Activated naive CD8-positive, alpha-beta T cell treated with anti-CD3 and anti-CD28 coated beads, Interleukin-2, amount 10 ng/mL, durations not matched to agents 7 days and 5 days (primary cell): ENCODE results near the gene TCEANC2. TPM values are rescaled to one million over a fixed set of nuclear protein-coding genes. Genes with fewer than 3 reads are reported as not detected.

Source experiments
- ATAC-seq: fragments of 150-1000 bp; cut with Tn5 transposase; one replicate; pipeline ENCODE4 v1.10.0; 2021; ENCODE audit warnings: low read depth, moderate library complexity
- POLR2A ChIA-PET: fragments of 350-600 bp; sonication (Branson Sonifier 250); formaldehyde crosslinking; loops from one replicate; lab custom pipeline; 2021; ENCODE audit warnings: antibody characterized with exemption; lab: Charles Lee
- DNase-seq: peaks from one replicate; pipeline ENCODE4 v3.0.0; 2021
- H3K27ac Mint-ChIP-seq: one replicate; pipeline ENCODE4 v1.8.0; 2022; ENCODE audit warnings: mild to moderate bottlenecking, mixed read lengths
- H3K27me3 Mint-ChIP-seq: one replicate; pipeline ENCODE4 v1.8.0; 2022; ENCODE audit warnings: mild to moderate bottlenecking, moderate library complexity, mixed read lengths
- H3K36me3 Mint-ChIP-seq: one replicate; pipeline ENCODE4 v1.8.0; 2021; ENCODE audit warnings: mild to moderate bottlenecking, mixed read lengths
- H3K4me1 Mint-ChIP-seq: one replicate; pipeline ENCODE4 v1.8.0; 2021; ENCODE audit warnings: mixed read lengths
- H3K4me3 Mint-ChIP-seq: one replicate; pipeline ENCODE4 v1.8.0; 2022; ENCODE audit warnings: mild to moderate bottlenecking, moderate library complexity, mixed read lengths
- H3K9me3 Mint-ChIP-seq: one replicate; pipeline ENCODE4 v1.8.0; 2021; ENCODE audit warnings: mixed read lengths
- total RNA-seq, 2 experiments: library from RNA; stranded (reverse); gene quantifications; one replicate each; pipeline ENCODE4 v1.2.3, GENCODE V29; 2021

Gene TCEANC2
- total RNA-seq, 2 experiments from 2014 or later, result 11.7 to 13.5 TPM

DNA sequence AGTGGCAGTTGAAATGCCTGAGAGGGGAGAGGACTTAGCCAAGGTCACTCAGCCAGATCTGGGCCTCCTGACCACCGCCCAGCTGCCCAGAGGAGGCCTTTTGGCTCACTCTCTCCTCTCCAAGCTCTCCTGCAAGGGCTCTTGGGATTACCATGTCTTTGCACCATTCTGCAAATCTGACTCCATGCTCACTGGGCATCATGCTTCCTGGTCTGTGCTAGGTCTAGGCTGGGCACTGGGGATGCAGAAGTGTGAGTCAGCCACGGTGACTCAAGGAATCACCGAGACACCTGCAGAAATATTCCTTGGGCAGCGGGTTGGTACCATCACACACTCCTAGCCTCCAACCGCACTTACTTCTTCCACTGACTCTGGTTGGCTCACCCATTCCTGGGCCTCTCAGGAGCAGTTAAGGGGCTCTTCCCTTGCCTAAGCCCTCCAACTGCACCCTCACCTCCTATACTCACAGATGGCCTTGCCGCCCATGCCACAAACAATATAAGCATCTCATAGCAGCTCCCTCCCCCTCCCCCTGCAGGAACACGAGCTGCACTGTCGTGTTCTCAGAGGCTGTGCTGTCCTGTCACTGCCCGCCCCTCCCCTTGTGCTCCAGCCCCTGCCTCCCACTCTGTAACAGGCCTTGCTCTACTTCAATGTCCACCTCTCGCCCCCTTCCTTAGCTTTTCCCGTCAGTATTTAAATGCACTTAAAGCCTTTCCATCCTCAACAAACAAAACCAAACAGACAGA lies 64.6 kb downstream of the TCEANC2 start:
- DNase-seq, result no peak
- Mint-ChIP-seq H3K4me1 (peaks cover 2% of the 10 kb centered on the region), H3K36me3 (no peaks in the 10 kb centered on the region), H3K27ac (no peak overlapping the region), H3K4me3 (no peak overlapping the region), H3K9me3 (no peaks in the 10 kb centered on the region), H3K27me3 (peaks cover 12% of the 10 kb centered on the region)
- no peak for ATAC-seq
- POLR2A ChIA-PET, result no interaction called here

DNA sequence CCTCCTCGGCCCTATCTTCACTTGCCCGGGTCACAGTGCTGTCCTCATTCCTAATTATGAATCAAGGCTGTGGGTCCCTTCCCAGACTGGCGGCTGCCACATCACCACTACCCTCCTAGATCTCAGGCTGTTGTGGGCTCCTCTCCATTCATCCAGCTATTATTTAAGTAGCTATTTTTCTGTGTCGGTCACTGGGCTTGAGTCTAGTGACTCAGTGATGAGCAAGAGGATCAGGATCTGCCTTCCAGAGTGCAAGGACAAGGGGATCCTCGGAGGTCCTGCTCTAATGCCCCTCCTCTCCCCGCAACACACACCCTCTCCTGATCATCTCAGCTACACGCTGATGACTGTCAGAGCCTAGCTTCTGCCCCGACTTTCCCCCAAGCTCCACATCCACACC lies 65.3 kb downstream of the TCEANC2 start:
- Mint-ChIP-seq H3K4me3 (no peak overlapping the region), H3K9me3 (no peaks in the 10 kb centered on the region), H3K27me3 (peaks cover 14% of the 10 kb centered on the region), H3K27ac (no peak overlapping the region), H3K36me3 (no peaks in the 10 kb centered on the region), H3K4me1 (peaks cover 2% of the 10 kb centered on the region)
- DNase-seq (no peak), ATAC-seq (no peak)
- POLR2A ChIA-PET, result no interaction called here

DNA sequence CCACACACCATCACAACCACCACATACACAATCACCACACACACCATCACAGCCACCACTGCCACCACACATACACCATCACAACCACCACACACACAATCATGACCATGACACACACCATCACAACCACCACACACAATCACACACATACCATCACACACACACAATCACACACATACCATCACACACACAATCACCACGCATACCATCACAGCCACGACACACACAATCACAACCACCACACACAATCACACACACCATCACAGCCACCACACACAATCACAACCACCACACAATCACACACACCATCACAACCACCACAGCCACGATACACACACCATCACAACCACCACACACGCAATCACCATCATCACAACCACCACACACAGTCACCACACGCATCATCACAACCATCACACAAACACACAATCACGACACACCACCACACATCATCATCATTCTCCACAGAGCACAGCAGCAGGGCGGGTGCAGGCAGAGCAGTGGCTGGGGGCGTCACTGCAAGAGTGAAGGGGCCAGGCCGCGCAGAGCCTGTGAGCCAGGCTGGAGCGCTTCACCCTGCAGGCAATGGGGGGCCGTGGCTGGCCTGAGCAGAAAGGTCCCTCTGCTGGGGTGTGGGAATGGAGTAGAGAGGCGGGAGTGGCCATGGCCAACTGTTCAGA lies 66.8 kb downstream of the TCEANC2 start:
- DNase-seq (no peak), ATAC-seq (no peak)
- Mint-ChIP-seq H3K27ac (no peak overlapping the region), H3K36me3 (no peaks in the 10 kb centered on the region), H3K4me3 (no peak overlapping the region), H3K4me1 (peaks cover 2% of the 10 kb centered on the region), H3K27me3 (peaks cover 17% of the 10 kb centered on the region), H3K9me3 (no peaks in the 10 kb centered on the region)
- POLR2A ChIA-PET, result no interaction called here

DNA sequence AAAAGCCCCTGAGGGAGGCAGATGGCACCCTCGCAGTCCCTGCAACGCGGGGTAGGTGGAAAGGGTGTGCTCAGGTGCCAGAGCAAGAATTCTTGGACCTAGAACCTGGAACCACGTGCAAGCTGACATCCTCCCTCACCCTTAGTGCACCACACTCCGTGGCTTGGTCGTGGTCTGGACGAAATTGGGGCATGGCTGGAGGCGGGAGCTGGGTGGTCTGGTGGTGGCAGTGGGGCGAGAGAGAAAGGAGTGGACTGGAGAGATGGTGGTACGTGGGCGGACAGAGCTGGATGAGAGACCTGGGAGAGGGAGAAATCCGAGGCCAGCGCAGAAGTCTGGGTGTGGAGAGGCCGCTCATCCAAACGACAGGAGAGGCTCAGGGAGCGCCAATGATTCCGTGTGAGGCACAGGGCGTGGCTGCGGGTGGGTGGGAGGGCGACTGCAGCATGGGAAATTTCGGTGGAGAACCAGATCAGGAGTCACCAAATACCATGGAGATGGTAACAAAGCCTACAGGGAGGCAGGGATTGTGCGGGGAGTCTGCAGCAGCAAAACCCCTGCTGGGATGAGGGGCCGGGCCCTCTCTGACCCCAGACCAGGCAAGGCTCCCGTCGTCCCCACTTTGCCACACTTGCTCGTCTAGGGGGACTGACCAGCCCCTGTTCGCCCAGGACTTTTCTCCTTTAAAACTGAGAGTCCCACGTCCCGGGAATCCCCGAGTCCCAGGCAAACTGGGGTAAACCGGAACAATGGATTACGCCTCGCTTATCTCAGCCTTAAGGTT lies 67.5 kb downstream of the TCEANC2 start:
- POLR2A ChIA-PET, result interaction anchor here (0.7 kb wide), 1 partner anchor 369 kb away, joined by 4 read pairs; no protein-coding TSS in a partner anchor
- Mint-ChIP-seq H3K4me1 (peaks cover 2% of the 10 kb centered on the region), H3K36me3 (no peaks in the 10 kb centered on the region), H3K27ac (no peak overlapping the region), H3K27me3 (peaks cover 17% of the 10 kb centered on the region), H3K9me3 (no peaks in the 10 kb centered on the region), H3K4me3 (peak overlapping the region; percentile 63)
- DNase-seq (no peak), ATAC-seq (no peak)

DNA sequence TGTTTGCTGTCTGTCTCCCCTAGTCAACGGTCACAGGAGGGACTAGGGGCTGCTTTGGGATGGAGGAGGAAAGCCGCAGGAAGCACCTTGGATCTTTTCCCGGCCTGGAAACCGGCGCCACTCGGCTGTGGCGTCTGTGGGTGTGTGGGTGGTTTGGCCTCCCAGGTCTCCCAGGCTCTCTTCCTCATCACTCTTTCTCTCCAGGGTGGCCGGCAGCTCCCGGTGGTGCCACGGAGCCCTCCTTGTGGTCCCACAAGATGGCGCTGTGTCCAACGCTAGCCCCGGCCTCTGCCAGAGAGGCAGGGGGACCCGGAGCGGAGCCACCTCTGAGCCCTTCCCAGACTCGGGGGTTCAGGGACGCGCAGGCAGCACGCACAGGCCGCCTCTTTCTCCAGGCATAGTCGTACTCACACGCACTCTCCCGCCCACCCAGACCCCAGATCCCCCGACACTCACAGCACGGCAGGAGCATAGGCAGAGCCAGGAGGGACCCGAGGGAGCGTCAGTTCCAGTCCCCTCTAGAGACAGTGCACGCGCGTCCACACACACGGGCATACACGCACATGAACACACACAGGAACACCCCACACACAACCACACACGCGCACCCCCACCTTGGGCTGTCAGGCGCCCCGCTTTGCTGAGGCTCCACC lies 68.2 kb downstream of the TCEANC2 start:
- H3K4me1 Mint-ChIP-seq, result peaks cover 2% of the 10 kb centered on the region
- H3K27me3 Mint-ChIP-seq, result peaks cover 17% of the 10 kb centered on the region
- DNase-seq, result peak; percentile 84
- H3K27ac Mint-ChIP-seq, result no peak overlapping the region
- POLR2A ChIA-PET, result interaction anchor here (0.7 kb wide), 1 partner anchor 368 kb away, joined by 4 read pairs; no protein-coding TSS in a partner anchor
- peak overlapping the region; percentile 63 for H3K4me3 Mint-ChIP-seq
- H3K36me3 Mint-ChIP-seq, result no peaks in the 10 kb centered on the region
- peak; percentile 91 for ATAC-seq
- no peaks in the 10 kb centered on the region for H3K9me3 Mint-ChIP-seq

DNA sequence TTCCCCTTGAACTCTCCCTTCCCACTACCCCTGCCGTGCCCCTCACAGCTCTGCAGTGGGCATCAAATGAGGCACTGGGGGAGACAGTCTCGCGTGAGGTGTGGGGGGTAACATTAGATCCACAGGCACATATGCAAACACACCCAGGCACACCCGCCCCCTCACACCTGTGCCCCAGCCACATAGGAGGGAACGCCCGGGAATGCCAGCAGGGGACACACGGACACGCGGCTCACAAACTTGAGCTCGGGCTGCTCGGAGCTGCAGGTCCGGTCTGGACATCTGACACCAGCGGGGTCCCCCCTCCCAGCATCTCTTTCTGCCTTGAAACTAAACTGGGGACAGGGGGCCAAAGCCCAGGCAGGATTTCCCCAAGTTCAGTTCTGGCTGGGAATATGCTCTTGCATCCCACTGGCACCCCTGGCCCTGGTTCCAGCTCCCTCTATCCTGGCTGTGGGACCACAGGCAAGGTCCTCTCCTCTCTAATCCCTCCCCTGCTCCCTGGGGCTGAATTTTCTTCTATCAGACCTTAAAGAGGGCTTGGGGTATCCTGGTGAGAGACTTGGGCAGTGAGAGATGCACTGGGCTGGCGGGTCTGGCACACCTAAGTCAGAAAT lies 68.8 kb downstream of the TCEANC2 start:
- H3K27me3 Mint-ChIP-seq, result peaks cover 18% of the 10 kb centered on the region
- no peak overlapping the region for H3K27ac Mint-ChIP-seq
- no peaks in the 10 kb centered on the region for H3K36me3 Mint-ChIP-seq
- DNase-seq (no peak), ATAC-seq (no peak)
- H3K4me1 Mint-ChIP-seq, result peaks cover 2% of the 10 kb centered on the region
- H3K4me3 Mint-ChIP-seq, result peak overlapping the region; percentile 63
- no peaks in the 10 kb centered on the region for H3K9me3 Mint-ChIP-seq
- POLR2A ChIA-PET, result no interaction called here

DNA sequence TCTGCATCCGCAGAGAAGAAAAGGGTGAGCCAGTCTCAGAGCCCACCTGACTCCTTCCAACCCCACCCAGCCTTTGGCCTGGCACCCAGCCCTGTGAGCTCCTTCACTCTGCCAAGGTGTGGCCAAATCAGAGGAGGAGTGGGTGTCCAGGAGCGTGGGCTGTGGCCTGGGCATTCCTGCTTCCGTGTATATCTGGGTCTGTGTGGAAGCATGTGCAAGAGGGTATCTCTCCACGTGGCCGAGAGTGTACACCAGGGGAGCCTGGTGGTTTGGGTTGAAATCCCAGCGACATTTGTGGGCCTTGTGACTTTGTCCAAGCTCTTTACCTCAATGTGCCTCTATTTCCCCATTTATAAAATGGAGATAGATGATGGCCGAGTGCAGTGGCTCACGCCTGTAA lies 69.6 kb downstream of the TCEANC2 start:
- DNase-seq, result no peak
- peaks cover 21% of the 10 kb centered on the region for H3K27me3 Mint-ChIP-seq
- peaks cover 2% of the 10 kb centered on the region for H3K4me1 Mint-ChIP-seq
- no peaks in the 10 kb centered on the region for H3K36me3 Mint-ChIP-seq
- H3K27ac Mint-ChIP-seq, result no peak overlapping the region
- no peak overlapping the region for H3K4me3 Mint-ChIP-seq
- no peak for ATAC-seq
- POLR2A ChIA-PET, result no interaction called here
- H3K9me3 Mint-ChIP-seq, result no peaks in the 10 kb centered on the region

DNA sequence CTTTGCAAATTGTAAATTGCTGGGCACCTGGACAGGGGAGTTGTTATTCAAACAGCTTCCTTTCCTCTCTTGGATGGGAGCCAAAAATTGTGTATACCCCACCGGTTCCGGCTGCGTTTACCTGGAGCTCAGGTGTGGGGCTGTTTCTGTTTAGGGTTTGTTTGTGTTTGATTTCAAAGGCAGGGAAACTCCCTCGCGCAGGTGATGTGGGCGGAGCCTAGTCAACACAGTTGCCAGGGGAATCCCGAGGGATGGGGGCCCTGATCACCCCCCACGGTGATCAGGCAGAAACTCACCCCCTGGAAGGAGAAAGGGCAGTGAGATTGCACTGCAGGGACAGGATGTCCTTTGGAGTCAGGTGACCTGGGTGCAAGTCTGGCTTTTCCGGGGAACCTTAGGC lies 71.1 kb downstream of the TCEANC2 start:
- ATAC-seq, result no peak
- Mint-ChIP-seq H3K27ac (no peak overlapping the region), H3K4me1 (peaks cover 2% of the 10 kb centered on the region), H3K4me3 (no peak overlapping the region), H3K36me3 (no peaks in the 10 kb centered on the region), H3K27me3 (peaks cover 25% of the 10 kb centered on the region), H3K9me3 (no peaks in the 10 kb centered on the region)
- no peak for DNase-seq
- POLR2A ChIA-PET, result no interaction called here

DNA sequence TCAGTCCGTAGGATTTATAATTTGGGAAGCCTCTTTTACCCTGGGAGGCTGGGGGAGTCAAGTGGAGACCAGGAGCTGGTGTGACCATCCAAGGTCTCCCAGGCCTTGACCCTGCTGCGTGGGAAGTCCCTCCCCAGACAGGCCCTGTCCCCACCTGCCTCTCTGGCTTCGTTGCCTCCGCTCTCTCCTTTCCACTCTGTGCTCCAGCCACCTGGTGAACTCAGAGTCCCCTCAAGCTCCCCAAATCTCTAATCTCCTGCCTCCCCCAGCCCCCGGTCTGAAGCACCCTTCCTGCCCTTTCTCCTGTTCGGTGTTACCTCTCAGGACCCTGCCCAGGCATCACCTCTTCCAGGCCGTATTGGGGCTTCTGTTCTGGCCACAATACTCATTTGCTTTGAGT lies 71.5 kb downstream of the TCEANC2 start:
- Mint-ChIP-seq H3K36me3 (no peaks in the 10 kb centered on the region), H3K27ac (no peak overlapping the region), H3K9me3 (no peaks in the 10 kb centered on the region), H3K27me3 (peaks cover 28% of the 10 kb centered on the region), H3K4me3 (no peak overlapping the region), H3K4me1 (peaks cover 2% of the 10 kb centered on the region)
- ATAC-seq, result no peak
- POLR2A ChIA-PET, result no interaction called here
- no peak for DNase-seq

DNA sequence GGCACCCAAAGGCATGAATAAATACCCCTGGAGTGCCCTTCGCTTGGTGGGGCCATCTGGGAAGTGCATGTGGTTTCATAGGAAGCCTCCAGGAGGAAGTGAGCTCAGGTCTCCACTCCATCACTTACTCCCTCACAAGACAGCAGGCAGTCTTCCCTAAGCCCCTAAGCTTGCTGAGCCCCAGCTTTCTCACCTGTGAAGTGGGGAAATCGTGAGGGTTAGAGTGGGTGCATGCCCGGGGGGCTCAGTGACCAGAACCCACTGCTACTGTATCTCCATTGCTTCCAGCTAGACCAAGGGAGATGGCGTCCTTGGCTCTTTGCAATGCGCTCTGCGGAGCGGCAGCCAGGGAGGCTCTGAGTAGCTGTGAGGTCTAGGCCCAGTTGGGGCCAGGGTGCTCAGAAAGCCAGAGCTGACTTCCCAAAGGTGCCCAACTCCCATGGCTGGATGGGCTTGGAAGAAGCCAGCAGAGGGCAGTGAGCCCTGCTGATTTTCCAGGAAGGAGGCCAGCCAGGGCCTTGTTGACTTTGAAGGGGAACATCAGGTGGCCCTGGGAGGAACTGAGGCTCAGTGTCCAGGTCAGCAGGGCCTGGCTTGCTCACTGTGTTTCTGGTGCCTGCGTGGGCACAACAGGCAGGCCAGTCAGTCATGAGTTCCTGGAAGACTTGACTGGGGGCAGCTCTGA lies 72.1 kb downstream of the TCEANC2 start:
- Mint-ChIP-seq H3K4me3 (no peak overlapping the region), H3K27me3 (peaks cover 31% of the 10 kb centered on the region), H3K4me1 (peaks cover 2% of the 10 kb centered on the region), H3K27ac (no peak overlapping the region), H3K9me3 (no peaks in the 10 kb centered on the region), H3K36me3 (no peaks in the 10 kb centered on the region)
- POLR2A ChIA-PET, result no interaction called here
- no peak for DNase-seq
- ATAC-seq, result no peak

DNA sequence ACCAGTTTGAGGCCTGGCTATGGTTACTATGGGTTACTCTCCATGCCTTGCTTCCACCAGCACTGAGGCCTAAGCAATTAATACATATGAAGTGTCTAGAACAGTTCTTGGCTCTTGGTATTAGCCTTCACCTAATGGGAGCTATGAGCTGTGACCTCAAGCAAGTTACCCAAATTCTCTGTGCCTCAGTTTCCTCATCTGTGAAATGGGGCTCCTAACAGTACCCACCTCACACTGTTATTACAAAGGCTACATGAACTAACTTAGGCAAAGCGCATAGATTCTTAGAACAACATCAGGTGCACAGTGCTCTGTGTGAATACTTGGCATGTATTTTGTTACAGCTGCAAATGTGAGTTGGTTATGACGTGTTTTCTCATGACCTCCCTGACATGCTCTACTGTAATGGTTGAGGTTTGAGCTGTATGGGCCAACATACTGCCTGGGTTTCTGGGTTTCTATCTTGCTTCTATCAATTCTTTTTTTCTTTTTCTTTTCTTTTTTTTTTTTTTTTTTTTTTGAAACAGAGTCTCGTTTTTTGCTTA lies 72.9 kb downstream of the TCEANC2 start:
- peaks cover 35% of the 10 kb centered on the region for H3K27me3 Mint-ChIP-seq
- POLR2A ChIA-PET, result no interaction called here
- DNase-seq, result no peak
- ATAC-seq, result no peak
- H3K36me3 Mint-ChIP-seq, result no peaks in the 10 kb centered on the region
- no peaks in the 10 kb centered on the region for H3K9me3 Mint-ChIP-seq
- peaks cover 1% of the 10 kb centered on the region for H3K4me1 Mint-ChIP-seq
- no peak overlapping the region for H3K4me3 Mint-ChIP-seq
- no peak overlapping the region for H3K27ac Mint-ChIP-seq

DNA sequence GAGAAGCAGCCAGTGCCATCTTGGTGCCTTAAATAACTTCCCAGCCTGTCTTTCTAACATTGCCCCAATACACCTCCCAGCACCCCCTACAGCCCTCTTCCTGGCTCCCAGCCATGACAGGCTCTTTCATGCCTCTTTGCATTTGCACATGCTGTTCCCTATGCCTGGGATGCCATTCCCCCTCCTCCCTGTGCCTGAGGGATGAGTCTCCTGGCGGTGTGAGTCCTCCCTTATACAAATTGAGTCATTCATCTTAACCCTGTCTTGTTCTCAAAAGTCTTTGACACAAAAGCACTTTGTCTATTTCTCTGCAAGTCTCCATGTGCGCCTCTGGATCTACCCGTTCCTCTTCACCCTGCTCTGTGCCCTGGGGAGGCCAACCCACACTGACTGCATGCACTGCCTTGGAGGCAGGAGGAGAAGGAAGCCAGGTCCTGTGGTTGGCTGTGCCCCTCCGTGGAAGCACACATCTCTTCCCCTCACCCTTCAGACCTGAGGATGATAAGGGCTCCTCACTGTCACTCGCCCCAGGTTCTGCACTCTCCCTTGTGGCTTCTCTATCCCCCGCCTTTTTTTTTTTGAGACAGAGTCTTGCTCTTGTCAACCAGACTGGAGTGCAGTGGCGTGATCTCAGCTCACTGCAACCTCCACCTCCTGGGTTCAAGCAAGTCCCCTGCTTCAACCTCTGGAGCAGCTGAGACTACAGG lies 74.3 kb downstream of the TCEANC2 start:
- Mint-ChIP-seq H3K27me3 (peaks cover 25% of the 10 kb centered on the region), H3K9me3 (no peaks in the 10 kb centered on the region), H3K36me3 (no peaks in the 10 kb centered on the region), H3K4me1 (no peaks in the 10 kb centered on the region), H3K4me3 (no peak overlapping the region), H3K27ac (no peak overlapping the region)
- POLR2A ChIA-PET, result no interaction called here
- no peak for ATAC-seq
- DNase-seq, result no peak
